AG04450 (cell line): ENCODE data around the gene PPP1R12C. TPM values are rescaled to one million over a fixed set of nuclear protein-coding genes. Genes with fewer than 3 reads are reported as not detected.
"Not testable (repeated sequence)": the region's sequence is repeated elsewhere in the genome, so short reads cannot be mapped to it uniquely, and the experiment has no call there.

Experiments used
- CTCF ChIA-PET: fragments of 300-600, 350-600 bp; formaldehyde crosslinking; extraction: SDS; loops from one replicate; lab custom pipeline; 2022; ENCODE audit warnings: antibody characterized with exemption, inconsistent platforms; lab: Charles Lee
- POLR2A ChIA-PET: fragments of 350-600 bp; formaldehyde crosslinking; extraction: SDS; loops from one replicate; lab custom pipeline; 2021; ENCODE audit warnings: antibody characterized with exemption, inconsistent platforms; lab: Yijun Ruan, JAX
- DNase-seq: peaks from one replicate; pipeline ENCODE4 v3.0.0-alpha.2; 2011; ENCODE audit warnings: low read depth, low spot score
- H3K27ac ChIP-seq: one replicate; pipeline ENCODE4 v1.5.1; 2012; ENCODE audit warnings: low read depth, low read length, control low read depth
- H3K27me3 ChIP-seq: one replicate; pipeline ENCODE4 v1.6.0; 2012; ENCODE audit warnings: low read length; ENCODE audit not compliant: control insufficient read depth, insufficient read depth
- H3K4me3 ChIP-seq: 2 replicates; pipeline ENCODE4 v1.5.1; 2011; ENCODE audit warnings: mild to moderate bottlenecking, low read depth, low read length, control low read depth
- H3K9me3 ChIP-seq: 2 replicates; pipeline ENCODE4 v1.5.1; 2012; ENCODE audit warnings: low read length; ENCODE audit not compliant: control insufficient read depth, insufficient read depth
- CTCF ChIP-seq: IDR thresholded peaks from 2 replicates; pipeline ENCODE4 v1.5.1; 2011; ENCODE audit warnings: low read depth, low read length, control low read depth, inconsistent platforms
- polyA plus RNA-seq: library from polyadenylated mRNA; depleted of rRNA; stranded (reverse); fragments of >200 nt; gene quantifications from 2 replicates; pipeline ENCODE4 v1.2.3, GENCODE V29; 2011

Gene PPP1R12C
- polyA plus RNA-seq, 1 experiment = 24.2 TPM

DNA sequence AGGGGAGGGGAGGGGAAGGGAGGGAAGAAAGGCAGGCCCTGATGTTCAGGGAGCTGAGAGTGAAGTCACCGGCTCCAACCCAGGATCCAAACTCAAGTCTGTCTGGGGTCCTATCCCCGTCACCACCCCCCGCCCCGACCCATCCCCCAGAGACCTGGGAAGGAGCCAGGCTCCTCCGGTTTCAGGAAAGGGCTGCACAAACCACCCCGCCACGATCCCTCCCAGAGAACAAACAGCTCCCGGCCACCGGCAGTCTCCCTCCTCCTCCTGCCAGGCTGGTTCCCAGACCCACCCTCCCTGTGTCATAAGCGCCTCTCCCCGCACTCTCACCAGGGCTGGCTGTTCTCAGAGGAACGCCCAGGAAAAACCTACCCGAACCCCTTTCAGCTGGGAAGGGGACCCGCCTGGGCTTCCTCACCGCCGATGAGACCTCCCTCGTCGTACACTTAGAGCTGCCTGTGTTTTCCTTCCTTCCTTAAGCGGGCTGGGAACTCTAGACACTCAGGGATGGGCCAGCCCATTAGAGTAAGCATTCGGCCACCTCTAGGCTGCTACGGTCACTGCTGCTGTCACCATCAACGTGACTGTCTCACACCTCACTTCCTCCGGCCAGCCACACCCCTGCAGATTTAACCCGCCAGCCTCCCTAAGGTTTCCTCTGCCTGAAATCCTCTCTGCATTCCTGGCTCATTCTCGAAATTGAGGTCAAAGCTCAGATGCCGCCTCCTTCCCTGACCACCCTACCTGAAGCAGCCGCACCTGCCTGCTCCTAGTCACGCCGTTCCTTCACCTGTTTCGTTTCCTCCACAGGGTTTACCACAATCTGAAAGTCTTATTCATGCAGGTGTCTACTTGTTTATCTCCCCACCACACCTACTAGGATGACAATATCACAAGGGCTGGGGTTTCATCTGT lies 48.2 kb downstream of the PPP1R12C start:
- peaks cover 21% of the 10 kb centered on the region for H3K27me3 ChIP-seq
- no peak overlapping the region for H3K27ac ChIP-seq
- peaks cover 4% of the 10 kb centered on the region; the same call in 1 of the 2 replicates for H3K9me3 ChIP-seq
- POLR2A ChIA-PET = no interaction called here
- H3K4me3 ChIP-seq = no peak overlapping the region
- no peak for TF ChIP-seq CTCF
- CTCF ChIA-PET = no interaction called here
- no peak for DNase-seq

GRCh38 chr19:55067869-55068268 lies 49.6 kb downstream of the PPP1R12C start:
- peaks cover 21% of the 10 kb centered on the region for H3K27me3 ChIP-seq
- CTCF ChIA-PET = no interaction called here
- POLR2A ChIA-PET = interaction anchor here (0.7 kb wide), 1 partner anchor 867 kb away, joined by 8 read pairs; no protein-coding TSS in a partner anchor

GRCh38 chr19:55066107-55066709 lies 51.2 kb downstream of the PPP1R12C start:
- Histone ChIP-seq H3K4me3 (no peak overlapping the region), H3K27me3 (peaks cover 21% of the 10 kb centered on the region), H3K27ac (no peak overlapping the region), H3K9me3 (peaks cover 4% of the 10 kb centered on the region; the same call in 1 of the 2 replicates)
- TF ChIP-seq CTCF = no peak
- POLR2A ChIA-PET = no interaction called here
- no peak for DNase-seq
- CTCF ChIA-PET = no interaction called here

More at GRCh38 chr19:55067869-55068268, 49.6 kb downstream of the PPP1R12C start:
- Histone ChIP-seq H3K27ac (no peak overlapping the region), H3K4me3 (no peak overlapping the region), H3K9me3 (peaks cover 9% of the 10 kb centered on the region; the same call in 1 of the 2 replicates)
- DNase-seq = no peak
- no peak for TF ChIP-seq CTCF

DNA sequence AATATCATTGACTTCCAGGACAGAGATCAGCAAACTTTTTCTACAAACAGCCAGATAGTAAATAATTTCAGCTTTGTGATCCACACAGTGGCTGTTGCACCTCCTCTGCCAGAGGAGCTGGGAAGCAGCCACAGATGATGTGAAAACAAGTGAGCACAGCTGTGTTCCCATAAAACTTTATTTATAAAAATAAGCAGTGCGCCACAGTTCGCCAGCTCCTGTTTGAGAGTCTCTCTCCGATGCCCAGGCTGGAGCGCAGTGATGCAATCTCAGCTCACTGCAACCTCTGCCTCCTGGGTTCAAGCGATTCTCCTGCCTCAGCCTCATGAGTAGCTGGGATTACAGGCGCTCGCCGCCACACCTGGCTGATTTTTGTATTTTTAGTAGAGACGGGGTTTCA lies 51.9 kb downstream of the PPP1R12C start:
- POLR2A ChIA-PET, CTCF ChIA-PET, H3K4me3 ChIP-seq, H3K27ac ChIP-seq, H3K9me3 ChIP-seq, DNase-seq: not testable (repeated sequence)
- peaks cover 21% of the 10 kb centered on the region for H3K27me3 ChIP-seq

DNA sequence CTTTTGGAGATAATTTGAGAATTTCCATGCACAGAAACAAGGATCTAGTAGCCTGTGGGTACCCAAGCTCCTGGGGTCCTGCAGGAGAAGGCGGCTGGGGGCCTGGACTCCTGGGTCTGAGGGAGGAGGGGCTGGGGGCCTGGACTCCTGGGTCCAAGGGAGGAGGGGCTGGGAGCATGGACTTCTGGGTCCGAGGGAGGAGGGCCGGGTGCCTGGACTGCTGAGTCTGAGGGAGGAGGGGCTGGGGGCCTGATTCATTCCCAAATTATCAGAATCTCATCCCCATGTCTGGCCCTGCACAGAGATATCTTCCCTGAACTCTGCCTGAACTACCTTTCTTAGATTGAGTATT lies 54.0 kb downstream of the PPP1R12C start:
- no peak for TF ChIP-seq CTCF
- H3K27ac ChIP-seq = peak overlapping the region; percentile 11
- peaks cover 10% of the 10 kb centered on the region for H3K27me3 ChIP-seq
- no peak for DNase-seq
- ChIA-PET POLR2A (no interaction called here), CTCF (interaction anchor here (1.0 kb wide), 1 partner anchor 25 kb away, joined by 3 read pairs; no protein-coding TSS in a partner anchor)
- peak overlapping the region; percentile 47 for H3K4me3 ChIP-seq
- peaks cover 4% of the 10 kb centered on the region; the same call in 1 of the 2 replicates for H3K9me3 ChIP-seq
